ENCODE data around the gene KMT2E. TPM values are rescaled to one million over a fixed set of nuclear protein-coding genes. Genes with fewer than 3 reads are reported as not detected.
A peak's percentile ranks its signal among the peaks of the same experiment; 100 is the strongest.

KMT2E gene
- total and polyA plus RNA-seq, 2 donors (not counting 3 experiments of a cell fraction or from before 2014, with no cell fraction given), result 19.0 to 74.8 TPM

DNA sequence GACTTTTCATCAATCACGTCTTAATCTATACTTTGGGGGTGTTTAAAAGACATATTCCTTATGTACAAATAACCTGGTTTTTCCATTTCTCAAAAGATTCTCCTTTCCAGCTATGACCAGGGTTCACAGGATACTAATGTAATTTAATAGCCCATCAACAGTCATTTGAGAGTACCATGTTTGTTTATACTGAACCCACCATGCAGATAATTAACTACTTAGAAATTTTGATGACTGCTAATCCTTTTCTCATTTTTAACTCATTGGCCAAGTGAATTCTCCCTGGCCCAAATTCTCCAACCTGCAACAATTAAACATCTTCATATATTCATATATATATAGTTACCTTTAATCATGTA is 28.8 kb upstream of the KMT2E start:
- Histone ChIP-seq H3K9me1 (replicated peaks; ENCODE audit: control insufficient read depth, extremely low read depth, insufficient read depth, low read length) (no peaks in the 10 kb centered on the region), H3K27ac (ENCODE audit: insufficient read depth, low read depth, low read length) (no peak overlapping the region), H3K36me3 (ENCODE audit: control insufficient read depth in 2 of 2, extremely low read depth in 1 of 2, insufficient read depth in 2 of 2, low read length in 2 of 2) (no peaks in the 10 kb centered on the region), H3K4me1 (ENCODE audit: control insufficient read depth, extremely low read depth, insufficient read depth, low read length) (peaks cover 43% of the 10 kb centered on the region), H2AFZ (ENCODE audit: low read depth, low read length) (no peak overlapping the region), H3K79me2 (ENCODE audit: control insufficient read depth, insufficient read depth, low read length) (peaks cover 43% of the 10 kb centered on the region), H4K20me1 (replicated peaks; ENCODE audit: control insufficient read depth, extremely low read depth, insufficient read depth, low read length) (no peaks in the 10 kb centered on the region), H3K9me3 (replicated peaks; ENCODE audit: control insufficient read depth, insufficient read depth, low read length) (no peaks in the 10 kb centered on the region), H3K4me2 (ENCODE audit: insufficient read depth, low read length) (peak overlapping the region; percentile 69), H3K27me3 (ENCODE audit: control insufficient read depth in 2 of 2, insufficient read depth in 2 of 2, low read length in 2 of 2) (no peaks in the 10 kb centered on the region), H3K4me3 (replicated peaks in 1 of 3; ENCODE audit: insufficient read depth in 1 of 3, low read depth in 1 of 3, low read length in 3 of 3) (no peak overlapping the region), H3K9ac (replicated peaks; ENCODE audit: extremely low read depth, insufficient read depth, low read length) (no peak overlapping the region)
- dilution Hi-C loops (cut with MboI; ENCODE audit: extremely low pct_ligation_motif_present, low sequenced_read_pairs), result no loop called here
- CTCF ChIA-PET, result interaction anchor here (0.7 to 8.3 kb wide), 8 partner anchors 16 to 67 kb away, joined by 3 to 113 read pairs (median 8); partner anchors contain the start of gene KMT2E
- no peak for DNase-seq (ENCODE audit: low read depth, low spot score)
- no peak for TF ChIP-seq POLR2AphosphoS5 (IDR thresholded peaks at IDR 0.05; ENCODE audit: insufficient read depth, low read depth, low read length)
- no peak for TF ChIP-seq EZH2 (IDR thresholded peaks at IDR 0.05; ENCODE audit: borderline replicate concordance, low read depth, low read length, severe bottlenecking)
- TF ChIP-seq POLR2A (IDR thresholded peaks at IDR 0.05; ENCODE audit: low read depth, low read length), result no peak
- TF ChIP-seq FOS (IDR thresholded peaks at IDR 0.05; ENCODE audit: borderline replicate concordance, insufficient read depth, low read length), result no peak
- TF ChIP-seq, protein P1, sequence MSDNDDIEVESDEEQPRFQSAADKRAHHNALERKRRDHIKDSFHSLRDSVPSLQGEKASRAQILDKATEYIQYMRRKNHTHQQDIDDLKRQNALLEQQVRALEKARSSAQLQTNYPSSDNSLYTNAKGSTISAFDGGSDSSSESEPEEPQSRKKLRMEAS (IDR thresholded peaks at IDR 0.05; ENCODE audit: insufficient read depth, insufficient read length), result no peak
- no peak for TF ChIP-seq MYC (IDR thresholded peaks at IDR 0.05; ENCODE audit: low read depth, low read length)
- no peak for TF ChIP-seq JUN (IDR thresholded peaks at IDR 0.05; ENCODE audit: borderline replicate concordance, insufficient read depth, insufficient read length, low read depth)
- TF ChIP-seq, protein P2, sequence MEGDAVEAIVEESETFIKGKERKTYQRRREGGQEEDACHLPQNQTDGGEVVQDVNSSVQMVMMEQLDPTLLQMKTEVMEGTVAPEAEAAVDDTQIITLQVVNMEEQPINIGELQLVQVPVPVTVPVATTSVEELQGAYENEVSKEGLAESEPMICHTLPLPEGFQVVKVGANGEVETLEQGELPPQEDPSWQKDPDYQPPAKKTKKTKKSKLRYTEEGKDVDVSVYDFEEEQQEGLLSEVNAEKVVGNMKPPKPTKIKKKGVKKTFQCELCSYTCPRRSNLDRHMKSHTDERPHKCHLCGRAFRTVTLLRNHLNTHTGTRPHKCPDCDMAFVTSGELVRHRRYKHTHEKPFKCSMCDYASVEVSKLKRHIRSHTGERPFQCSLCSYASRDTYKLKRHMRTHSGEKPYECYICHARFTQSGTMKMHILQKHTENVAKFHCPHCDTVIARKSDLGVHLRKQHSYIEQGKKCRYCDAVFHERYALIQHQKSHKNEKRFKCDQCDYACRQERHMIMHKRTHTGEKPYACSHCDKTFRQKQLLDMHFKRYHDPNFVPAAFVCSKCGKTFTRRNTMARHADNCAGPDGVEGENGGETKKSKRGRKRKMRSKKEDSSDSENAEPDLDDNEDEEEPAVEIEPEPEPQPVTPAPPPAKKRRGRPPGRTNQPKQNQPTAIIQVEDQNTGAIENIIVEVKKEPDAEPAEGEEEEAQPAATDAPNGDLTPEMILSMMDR (IDR thresholded peaks at IDR 0.05; ENCODE audit: extremely low read depth in 1 of 2, insufficient read depth in 1 of 2, low read depth in 1 of 2, low read length in 2 of 2), result no peak
- TF ChIP-seq GATA2 (IDR thresholded peaks at IDR 0.05; ENCODE audit: insufficient read depth, insufficient read length, low read depth, low read length), result no peak
- BruUV-seq (replicated peaks), result no TSS peak
- intact Hi-C loops (cut with micrococcal nuclease), result loop anchor here (2.0 to 10.0 kb wide), 2 partner anchors 56 to 350 kb away; no protein-coding TSS in a partner anchor
- POLR2A ChIA-PET, result no interaction called here
- FAIRE-seq, result no peak

Measured in endothelial cell of umbilical vein (primary cell).